Islet precursor cell (in vitro differentiated cells): ENCODE results near the gene R3HCC1L.

Experiments used
- DNase-seq: peaks from one replicate; pipeline ENCODE4 v3.0.0-alpha.2; 2018

R3HCC1L gene

GRCh38 chr10:98240524-98240923 lies 106.1 kb downstream of the R3HCC1L start:
- DNase-seq = no peak

GRCh38 chr10:98242823-98243222 lies 108.4 kb downstream of the R3HCC1L start:
- no peak for DNase-seq

- no peak for DNase-seq
Observed at GRCh38 chr10:98244141-98244540, 109.7 kb downstream of the R3HCC1L start.

DNA sequence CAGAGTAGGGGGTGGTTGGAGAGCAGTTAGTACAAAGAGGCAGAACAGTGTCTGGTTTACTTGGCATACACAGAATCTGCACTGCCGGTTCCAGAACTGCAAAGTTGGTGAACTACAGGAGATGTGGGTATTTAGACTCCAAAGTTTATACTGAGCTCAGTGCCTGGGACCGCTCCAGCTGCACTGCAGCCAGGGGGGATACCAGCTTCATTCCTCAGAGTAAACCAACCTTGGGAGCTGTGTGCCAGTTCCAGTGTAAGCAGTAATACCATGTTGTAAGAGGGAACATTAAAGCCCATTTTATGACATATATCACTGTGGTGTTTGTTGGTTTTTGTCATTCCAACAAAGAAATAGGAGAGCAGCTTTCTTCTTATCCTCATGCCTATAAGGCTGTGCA lies 110.1 kb downstream of the R3HCC1L start:
- DNase-seq = no peak

DNA sequence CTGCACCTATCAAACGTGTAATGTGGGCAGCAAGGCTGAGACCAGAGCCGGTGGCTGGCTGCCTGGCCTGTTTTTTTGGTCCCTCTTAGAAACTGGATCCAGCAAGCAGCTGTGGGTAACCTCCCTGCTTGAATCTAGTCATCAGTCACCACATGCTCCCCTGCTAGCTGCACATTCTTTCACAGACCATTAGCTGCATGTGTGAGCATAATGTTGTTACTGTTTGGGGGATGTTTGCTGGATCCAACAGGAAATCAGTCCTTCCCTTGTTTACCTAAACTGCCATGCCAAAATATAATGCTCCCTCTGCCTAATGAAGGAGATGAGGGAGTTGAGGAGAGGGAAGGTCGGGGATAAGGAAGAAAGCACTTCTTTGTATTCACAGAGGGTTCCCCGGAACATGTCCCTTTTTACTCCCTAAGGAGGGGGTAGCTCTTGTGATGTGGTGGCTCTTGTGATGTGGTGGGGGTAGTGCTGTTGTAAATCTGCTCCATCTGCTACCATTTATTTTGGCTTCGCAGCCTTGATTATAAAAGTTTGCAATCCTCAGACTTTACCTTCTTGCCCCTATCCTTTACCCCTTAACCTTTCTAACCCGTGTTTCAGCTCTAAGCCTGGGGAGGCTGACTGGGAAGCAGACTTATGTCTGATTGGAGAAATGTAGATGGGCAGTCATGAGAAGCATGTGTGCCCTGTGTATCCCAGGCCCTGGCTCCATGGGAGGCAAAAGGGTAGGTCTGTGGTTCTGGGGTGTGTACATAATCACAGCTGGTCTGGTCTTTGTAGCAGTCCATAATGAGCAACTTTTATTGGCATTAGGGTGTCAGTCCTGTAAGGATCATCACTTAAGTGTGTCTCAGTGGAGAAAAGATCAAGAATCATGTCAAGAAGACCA lies 112.7 kb downstream of the R3HCC1L start:
- DNase-seq = peak; percentile 63

DNA sequence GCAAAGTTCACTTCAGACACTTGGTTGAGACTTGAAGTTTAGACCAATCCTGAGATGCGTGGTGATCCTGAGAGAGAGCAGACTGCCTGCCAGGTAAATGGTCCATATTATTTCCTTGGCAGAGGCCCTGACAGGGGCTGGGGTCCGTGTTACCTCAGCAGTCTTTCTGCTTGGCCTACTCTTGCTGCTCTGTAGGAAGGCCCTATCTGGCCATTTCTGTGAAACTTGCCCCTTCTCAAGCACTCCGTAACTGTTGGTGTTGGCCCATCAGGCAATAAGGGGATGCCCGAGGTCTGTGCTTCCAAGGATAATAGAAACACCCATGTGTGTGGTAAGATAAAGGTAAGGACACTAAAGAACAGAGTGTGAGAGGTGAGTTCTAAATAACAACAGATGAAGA lies 113.6 kb downstream of the R3HCC1L start:
- DNase-seq = no peak

DNA sequence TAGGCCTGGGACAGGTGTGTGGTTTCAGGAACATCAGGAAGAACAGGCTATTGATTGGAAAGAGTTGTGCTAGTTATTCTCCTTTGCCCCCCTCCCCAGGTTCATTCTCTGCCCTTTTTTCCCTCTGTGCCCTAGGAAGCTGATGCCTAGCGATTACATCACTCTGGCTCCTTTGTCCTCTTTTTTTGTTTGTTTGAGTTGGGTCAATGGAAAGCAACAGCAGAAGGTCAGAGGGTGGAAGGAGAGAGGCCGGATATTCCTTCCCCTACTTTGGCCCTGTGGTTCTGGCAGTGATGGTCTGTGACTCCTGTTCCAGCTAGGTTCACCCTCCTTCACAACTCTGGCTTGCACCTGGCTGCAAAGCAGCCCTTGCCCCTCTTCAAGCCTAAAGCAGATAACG lies 114.7 kb downstream of the R3HCC1L start:
- DNase-seq = no peak

DNA sequence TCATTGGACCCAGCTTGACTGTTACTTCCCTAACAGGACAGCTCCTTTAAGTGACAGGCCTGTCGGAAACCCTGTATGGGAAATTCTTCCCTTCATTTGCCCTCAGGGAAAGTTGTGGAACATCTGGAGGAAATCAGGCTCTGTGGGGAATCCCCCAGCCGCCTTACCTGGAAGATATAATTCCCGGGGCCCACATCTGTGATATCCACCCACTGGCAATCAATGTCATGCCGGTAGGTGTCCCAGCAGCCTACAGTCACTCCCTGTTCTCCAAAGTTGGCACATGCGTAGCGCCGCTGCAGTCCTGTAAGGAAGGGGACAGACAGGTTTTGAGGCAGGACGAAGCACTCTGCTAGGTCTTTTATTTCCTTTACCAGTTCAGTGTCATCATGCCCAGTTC lies 116.9 kb downstream of the R3HCC1L start:
- DNase-seq = peak; percentile 46

DNA sequence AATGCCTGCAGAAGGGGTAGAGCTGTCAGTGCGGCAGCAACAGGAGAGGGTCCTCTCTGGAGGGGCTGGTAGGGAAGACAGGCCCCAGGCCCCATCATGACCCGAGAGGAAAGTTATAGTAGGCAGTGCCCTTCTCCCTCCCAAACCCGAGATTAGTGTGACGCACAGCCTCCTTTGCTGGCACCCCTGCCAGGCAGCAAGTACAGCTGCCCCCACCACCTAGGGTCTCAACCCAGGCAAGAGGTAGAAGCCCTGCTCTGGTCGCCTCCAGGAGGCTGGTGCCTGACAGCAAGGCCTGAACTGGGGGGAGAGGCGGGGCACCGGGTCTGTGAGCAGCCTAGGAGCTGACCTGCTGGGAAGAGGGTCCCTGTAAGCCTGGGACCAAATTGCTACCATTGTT lies 118.0 kb downstream of the R3HCC1L start:
- peak; percentile 57 for DNase-seq

- DNase-seq = peak; percentile 53
Observed at GRCh38 chr10:98253499-98253898, 119.0 kb downstream of the R3HCC1L start.

DNA sequence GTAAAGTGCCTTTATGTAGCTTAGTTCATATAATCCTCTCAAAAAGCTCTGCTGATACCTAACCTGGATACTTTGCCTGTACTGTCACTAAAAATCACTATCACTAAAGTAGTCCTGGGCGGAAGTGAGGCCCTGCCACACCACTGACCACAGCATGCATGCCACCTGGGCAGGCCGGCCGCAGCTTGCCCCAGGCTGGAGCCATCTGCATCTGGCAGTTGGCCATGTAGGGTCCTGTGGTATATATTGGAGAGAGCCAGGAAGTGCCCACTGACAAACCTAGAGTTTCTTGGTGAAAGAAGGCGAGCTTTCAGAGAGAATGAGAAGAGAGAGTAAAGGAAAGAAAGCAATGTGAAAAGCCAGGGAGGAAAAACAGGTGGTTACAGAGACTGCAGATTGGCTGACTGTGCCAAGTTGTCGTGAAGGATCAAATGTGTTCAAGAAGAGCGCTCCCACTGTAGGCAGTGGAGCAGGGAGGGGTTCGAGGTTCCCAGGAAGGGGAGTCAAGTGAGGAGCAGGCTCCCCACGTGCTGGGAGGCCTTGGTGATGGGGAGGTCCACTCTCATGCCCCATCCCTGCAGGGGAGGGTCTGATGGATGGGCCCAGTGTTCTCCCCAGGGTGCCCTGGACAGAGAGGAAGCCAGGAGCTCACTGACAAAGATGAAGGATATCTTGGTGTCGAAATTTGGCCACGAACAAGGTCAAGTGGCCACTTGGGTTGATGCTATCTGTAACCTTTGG lies 119.9 kb downstream of the R3HCC1L start:
- no peak for DNase-seq

DNA sequence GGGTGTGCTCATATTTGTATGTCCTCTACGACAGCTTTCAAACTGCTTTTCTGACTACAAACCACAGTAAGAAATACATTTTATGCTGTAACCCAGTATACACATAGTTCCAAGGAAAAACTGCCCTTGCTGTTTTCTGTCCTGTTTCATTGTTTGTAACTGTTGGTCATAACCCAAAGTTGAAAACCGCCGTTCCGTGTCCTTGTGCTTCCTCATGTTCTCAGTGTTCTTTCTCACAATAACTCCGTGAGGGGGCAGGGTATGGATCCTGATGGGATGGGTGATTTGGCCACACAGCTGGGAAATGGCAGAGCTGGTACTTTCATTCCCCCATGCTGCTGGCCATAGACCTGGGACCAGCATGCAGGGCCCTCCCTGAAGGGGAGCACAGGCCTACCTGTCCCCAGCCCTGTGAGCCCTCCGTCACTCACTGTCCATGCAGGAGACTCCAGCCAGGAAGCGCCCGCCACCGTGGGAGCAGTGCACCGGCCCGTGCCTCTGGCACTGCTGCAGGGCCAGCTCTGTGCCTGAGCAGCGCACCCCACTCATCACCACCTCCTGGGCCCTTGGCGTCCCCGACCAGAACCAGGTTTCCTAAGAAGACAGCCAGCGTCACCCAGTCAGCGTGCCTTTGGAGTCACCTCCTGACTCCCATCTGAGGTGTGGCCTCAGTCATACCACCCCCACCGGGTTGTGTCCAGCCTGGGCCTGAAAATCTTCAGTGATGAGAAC lies 120.9 kb downstream of the R3HCC1L start:
- peak; percentile 52 for DNase-seq

DNA sequence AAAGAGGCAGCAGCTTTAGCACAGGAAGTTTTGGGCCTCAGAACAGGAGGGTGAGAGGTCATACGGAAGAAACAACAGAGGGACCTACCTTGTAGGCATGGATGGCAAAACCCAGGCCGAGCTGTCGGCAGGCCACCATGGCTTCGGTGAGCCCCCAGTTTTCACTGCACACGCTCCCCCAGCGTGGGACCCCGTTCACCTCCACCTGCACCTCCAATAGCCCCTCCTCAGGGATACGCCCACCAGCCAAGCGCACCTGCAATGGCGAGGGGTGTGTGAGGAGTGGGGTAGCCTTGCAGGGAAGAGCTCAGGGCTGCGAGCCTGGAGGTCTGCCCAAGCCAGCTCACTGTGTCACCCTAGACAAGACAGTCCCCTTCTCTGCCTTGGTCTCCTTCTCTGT lies 122.2 kb downstream of the R3HCC1L start:
- peak; percentile 43 for DNase-seq

- peak; percentile 43 for DNase-seq
Observed at GRCh38 chr10:98257198-98257597, 122.7 kb downstream of the R3HCC1L start.

DNA sequence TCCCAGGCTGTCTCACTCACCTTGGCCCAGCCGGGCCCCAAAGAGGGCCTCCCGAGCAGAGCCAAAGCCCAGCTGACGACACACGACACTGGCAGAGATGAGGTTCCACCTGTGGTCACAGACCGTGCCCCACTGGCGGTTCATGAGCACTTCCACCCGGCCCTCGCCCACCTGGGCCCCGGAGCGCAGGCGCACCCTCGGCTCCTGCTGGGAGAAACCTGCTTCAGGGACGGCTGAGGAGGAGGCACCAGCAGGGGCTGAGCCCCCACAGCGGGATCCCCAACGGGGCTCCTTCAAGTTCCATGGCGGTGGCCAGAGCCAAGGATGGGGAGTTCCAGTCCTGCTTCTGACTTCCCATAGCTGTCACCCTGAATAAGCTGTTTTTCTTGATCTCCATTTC lies 123.5 kb downstream of the R3HCC1L start:
- peak; percentile 49 for DNase-seq

- peak; percentile 76 for DNase-seq
Observed at GRCh38 chr10:98258683-98259454, 124.4 kb downstream of the R3HCC1L start.

GRCh38 chr10:98259606-98260315 lies 125.3 kb downstream of the R3HCC1L start:
- DNase-seq = no peak

- DNase-seq = no peak
Observed at GRCh38 chr10:98260350-98260749, 125.9 kb downstream of the R3HCC1L start.

GRCh38 chr10:98260752-98261151 lies 126.3 kb downstream of the R3HCC1L start:
- DNase-seq = no peak

DNA sequence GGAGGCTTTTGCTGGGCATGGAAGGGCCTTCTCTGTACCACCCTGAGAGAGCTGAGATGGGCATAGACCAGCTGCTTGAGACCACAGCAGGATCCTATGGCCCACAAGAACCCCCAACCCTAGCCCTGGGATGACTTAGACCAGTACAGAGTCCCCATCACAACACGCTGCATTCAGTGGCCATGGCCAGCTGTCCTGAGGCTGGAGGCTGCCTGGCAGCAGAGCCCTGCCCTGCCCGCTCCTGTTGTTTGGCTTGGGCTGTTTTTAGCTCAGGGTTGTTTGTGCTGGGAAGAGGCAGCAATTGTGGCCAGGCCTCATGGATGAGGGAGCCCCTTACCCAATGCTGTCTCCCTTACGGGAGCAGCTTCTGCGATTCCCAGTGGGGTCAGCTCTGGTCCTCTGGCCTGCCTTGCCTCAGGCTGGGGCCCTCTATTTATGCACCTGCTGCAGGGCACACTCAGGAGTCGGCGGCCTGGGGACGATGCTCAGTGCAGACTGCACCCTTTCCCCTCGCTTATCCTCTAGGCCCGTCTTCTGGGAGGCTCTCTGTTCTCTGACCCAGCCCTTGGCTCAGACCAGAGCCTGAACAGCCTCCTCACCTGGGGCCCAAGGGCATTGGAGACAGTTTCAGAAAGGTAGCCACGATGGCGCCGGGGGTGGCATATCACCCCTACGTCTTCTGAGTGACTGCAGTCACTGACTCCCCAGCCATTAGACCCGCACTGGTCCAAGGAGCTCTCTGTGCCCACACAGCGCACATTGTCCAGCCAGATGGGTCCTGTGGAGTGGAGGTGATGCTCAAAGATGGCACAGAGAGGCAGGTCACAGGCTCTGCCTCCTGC lies 127.2 kb downstream of the R3HCC1L start:
- no peak for DNase-seq

DNA sequence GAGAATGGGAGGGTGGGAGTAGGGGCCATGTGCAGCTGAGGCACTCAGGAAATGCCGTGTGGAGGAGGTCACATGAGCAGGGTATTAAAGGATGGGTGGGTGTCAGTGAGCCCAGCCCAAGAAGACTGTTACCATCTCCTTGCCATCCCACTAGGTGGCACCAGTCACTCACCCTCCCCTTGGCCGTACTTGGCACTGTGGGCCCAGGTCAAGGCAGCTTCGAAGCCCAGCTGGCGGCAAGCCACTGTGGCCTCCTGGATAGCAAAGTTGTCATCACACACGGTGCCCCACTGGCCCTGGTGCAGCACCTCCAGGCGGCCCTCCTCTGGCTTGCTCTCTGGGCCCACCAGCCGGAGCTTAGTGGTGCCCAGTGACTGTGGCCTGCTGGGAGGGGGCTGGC lies 128.1 kb downstream of the R3HCC1L start:
- DNase-seq = no peak
